Hepatocyte (in vitro differentiated cells): Measurements from ENCODE around the gene GH2.
A peak's percentile ranks its signal among the peaks of the same experiment; 100 is the strongest.
"Not testable (repeated sequence)": the region's sequence is repeated elsewhere in the genome, so short reads cannot be mapped to it uniquely, and the experiment has no call there.

ENCODE experiments used
- CTCF ChIP-seq: fragments of 200-600 bp; sonication (generic); IDR thresholded peaks from 2 replicates; pipeline ENCODE4 v1.5.1; 2016; ENCODE audit warnings: antibody characterized with exemption, mild to moderate bottlenecking; ENCODE audit not compliant: poor library complexity
- EZH2phosphoT487 ChIP-seq: fragments of 200-600 bp; sonication (generic); IDR thresholded peaks from one replicate; pipeline ENCODE4 v1.6.1; 2018; ENCODE audit warnings: antibody characterized with exemption, mild to moderate bottlenecking, low read depth, moderate library complexity; ENCODE audit not compliant: unreplicated experiment, severe bottlenecking

GRCh38 chr17:63889026-63889848 is 7.5 kb upstream of the GH2 start:
- not testable (repeated sequence) for TF ChIP-seq EZH2phosphoT487
- peak; percentile 46 for TF ChIP-seq CTCF
